Endothelial cell of umbilical vein (primary cell): ENCODE results near the gene ZNF491. TPM values are rescaled to one million over a fixed set of nuclear protein-coding genes. Genes with fewer than 3 reads are reported as not detected.
"Not testable (repeated sequence)": the region's sequence is repeated elsewhere in the genome, so short reads cannot be mapped to it uniquely, and the experiment has no call there.

ENCODE experiments used
- BruUV-seq: library from RNA; stranded (reverse); fragments of 400-500 nt; replicated peaks from 2 replicates; lab custom pipeline; 2021; lab: Mats Ljungman, UMichigan
- CTCF ChIA-PET: fragments of 300-600, 350-600 bp; sonication (Branson Sonifier 250); formaldehyde crosslinking; loops from one replicate; lab custom pipeline; 2021; ENCODE audit warnings: antibody characterized with exemption, inconsistent platforms; lab: Charles Lee
- POLR2A ChIA-PET: fragments of 300-600, 350-600 bp; sonication (Branson Sonifier 250); formaldehyde crosslinking; loops from one replicate; lab custom pipeline; 2021; ENCODE audit warnings: antibody characterized with exemption, inconsistent platforms; lab: Charles Lee
- DNase-seq: peaks from one replicate; pipeline ENCODE4 v3.0.0-alpha.2; 2011; ENCODE audit warnings: low read depth, low spot score
- FAIRE-seq: peaks from 2 replicates; lab custom pipeline; 2011; peaks lifted over from hg19 to GRCh38; lab: Jason Lieb, UNC
- H2AFZ ChIP-seq: 2 replicates; pipeline ENCODE4 v1.6.0; 2012; ENCODE audit warnings: low read depth, low read length, control low read depth, inconsistent platforms
- H3K27ac ChIP-seq: 2 replicates; pipeline ENCODE4 v1.5.1; 2011; ENCODE audit warnings: low read depth, mild to moderate bottlenecking, control low read depth, low read length, moderate library complexity; ENCODE audit not compliant: insufficient read depth
- H3K27me3 ChIP-seq, 2 experiments: 2 replicates each; pipeline versions ENCODE4 v1.6.0 to v1.6.1; 2011; ENCODE audit warnings: low read length in 2 of 2, mixed read lengths in 1 of 2; ENCODE audit not compliant: control insufficient read depth in 2 of 2, insufficient read depth in 2 of 2
- H3K36me3 ChIP-seq, 2 experiments: 2 replicates in 1 of 2; 3 replicates in 1 of 2; pipeline ENCODE4 v1.5.1; 2011; ENCODE audit warnings: low read length in 2 of 2, mild to moderate bottlenecking in 1 of 2, moderate library complexity in 1 of 2; ENCODE audit not compliant: control insufficient read depth in 2 of 2, insufficient read depth in 2 of 2; ENCODE audit errors: extremely low read depth in 1 of 2
- H3K4me1 ChIP-seq: 3 replicates; pipeline ENCODE4 v1.5.1; 2011; ENCODE audit warnings: mild to moderate bottlenecking, low read length; ENCODE audit not compliant: control insufficient read depth, insufficient read depth; ENCODE audit errors: extremely low read depth
- H3K4me2 ChIP-seq: 2 replicates; pipeline ENCODE4 v1.6.1; 2011; ENCODE audit warnings: low read length, control low read depth, mixed read lengths; ENCODE audit not compliant: insufficient read depth
- H3K4me3 ChIP-seq, 3 experiments: fragments of 200-600 bp in 1 of 3; sonication (generic), shearing (Covaris generic) in 1 of 3; replicated peaks in 1 of 3; 2 replicates each; pipeline ENCODE4 v1.5.1; 2011 to 2016; ENCODE audit warnings: control low read depth in 3 of 3, low read length in 3 of 3, mild to moderate bottlenecking in 2 of 3, inconsistent platforms in 1 of 3, low read depth in 1 of 3, moderate library complexity in 1 of 3; ENCODE audit not compliant: insufficient read depth in 1 of 3
- H3K79me2 ChIP-seq: 2 replicates; pipeline ENCODE4 v1.6.0; 2012; ENCODE audit warnings: low read length, inconsistent platforms; ENCODE audit not compliant: control insufficient read depth, insufficient read depth
- H3K9ac ChIP-seq: replicated peaks from 2 replicates; pipeline ENCODE3; 2011; ENCODE audit warnings: low read length, control low read depth; ENCODE audit not compliant: insufficient read depth; ENCODE audit errors: extremely low read depth
- H3K9me1 ChIP-seq: replicated peaks from 3 replicates; pipeline ENCODE4 v1.6.0; 2011; ENCODE audit warnings: mild to moderate bottlenecking, low read length; ENCODE audit not compliant: control insufficient read depth, insufficient read depth; ENCODE audit errors: extremely low read depth
- H3K9me3 ChIP-seq: replicated peaks from 2 replicates; pipeline ENCODE4 v1.5.1; 2012; ENCODE audit warnings: low read length, inconsistent platforms; ENCODE audit not compliant: control insufficient read depth, insufficient read depth
- H4K20me1 ChIP-seq: replicated peaks from 2 replicates; pipeline ENCODE3; 2011; ENCODE audit warnings: mild to moderate bottlenecking, low read length; ENCODE audit not compliant: control insufficient read depth, insufficient read depth; ENCODE audit errors: extremely low read depth
- CTCF ChIP-seq, 2 donors: IDR thresholded peaks; 1 replicate in 1 of 2; 2 replicates in 1 of 2; pipeline ENCODE4 v1.5.1; 2011; ENCODE audit warnings: low read length in 2 of 2, mild to moderate bottlenecking in 2 of 2, moderate library complexity in 2 of 2, control low read depth in 1 of 2, inconsistent platforms in 1 of 2, low read depth in 1 of 2; ENCODE audit not compliant: insufficient read depth in 1 of 2; ENCODE audit errors: extremely low read depth in 1 of 2
- EZH2 ChIP-seq: IDR thresholded peaks from 2 replicates; pipeline ENCODE4 v1.6.1; 2012; ENCODE audit warnings: borderline replicate concordance, low read depth, mild to moderate bottlenecking, moderate library complexity, low read length, inconsistent platforms; ENCODE audit not compliant: severe bottlenecking
- FOS ChIP-seq: IDR thresholded peaks from 2 replicates; pipeline ENCODE4 v1.6.1; 2011; ENCODE audit warnings: mild to moderate bottlenecking, low read length, moderate library complexity, borderline replicate concordance; ENCODE audit not compliant: insufficient read depth
- GATA2 ChIP-seq: IDR thresholded peaks from 2 replicates; pipeline ENCODE4 v1.7.0; 2011; ENCODE audit warnings: low read depth, mild to moderate bottlenecking, moderate library complexity, mixed read lengths, low read length; ENCODE audit not compliant: insufficient read length, insufficient read depth
- JUN ChIP-seq: IDR thresholded peaks from 2 replicates; pipeline ENCODE4 v1.6.1; 2011; ENCODE audit warnings: borderline replicate concordance, low read depth; ENCODE audit not compliant: insufficient read length, insufficient read depth
- MAX ChIP-seq: IDR thresholded peaks from 2 replicates; pipeline ENCODE4 v1.6.1; 2011; ENCODE audit not compliant: insufficient read depth, insufficient read length
- MYC ChIP-seq: IDR thresholded peaks from one replicate; pipeline ENCODE4 v1.6.1; 2011; ENCODE audit warnings: mild to moderate bottlenecking, low read depth, low read length
- POLR2A ChIP-seq: IDR thresholded peaks from 2 replicates; pipeline ENCODE4 v1.6.1; 2012; ENCODE audit warnings: low read depth, mild to moderate bottlenecking, control low read depth, low read length
- POLR2AphosphoS5 ChIP-seq: IDR thresholded peaks from 2 replicates; pipeline ENCODE4 v1.6.1; 2012; ENCODE audit warnings: low read depth, mild to moderate bottlenecking, control low read depth, low read length, moderate library complexity; ENCODE audit not compliant: insufficient read depth
- dilution Hi-C: fragments of 300-500 bp; cut with MboI; formaldehyde crosslinking; loops from one replicate; pipeline ENCODE4 v1.15.0; 2019; ENCODE audit warnings: low sequenced_read_pairs; ENCODE audit not compliant: extremely low pct_ligation_motif_present
- intact Hi-C: fragments of 100-400 bp; cut with micrococcal nuclease; formaldehyde crosslinking; loops from one replicate; pipeline ENCODE4 v1.10.0; 2022
- polyA plus RNA-seq, 4 experiments: library from polyadenylated mRNA; depleted of rRNA in 3 of 4; stranded (reverse) in 3 of 4; unstranded in 1 of 4; fragments of >200 nt; gene quantifications; 2 replicates each; pipeline versions ENCODE4 v1.2.1 to v1.2.3, GENCODE V29; 2011 to 2012; ENCODE audit warnings: missing spikeins in 1 of 4
- total RNA-seq: library from RNA; stranded (reverse); gene quantifications from 2 replicates; pipeline ENCODE4 v1.2.3, GENCODE V29; 2021

Gene ZNF491
- total and polyA plus RNA-seq, 2 donors (not counting 3 experiments of a cell fraction or from before 2014, with no cell fraction given), result 0.55 to 1.1 TPM

- Histone ChIP-seq H3K27ac (no peak overlapping the region), H3K36me3 (no peaks in the 10 kb centered on the region), H3K4me1 (no peaks in the 10 kb centered on the region), H3K9me1 (no peaks in the 10 kb centered on the region), H4K20me1 (no peaks in the 10 kb centered on the region), H3K4me2 (no peak overlapping the region), H3K4me3 (no peak overlapping the region), H3K9me3 (no peaks in the 10 kb centered on the region), H3K27me3 (no peaks in the 10 kb centered on the region), H2AFZ (no peak overlapping the region), H3K9ac (no peak overlapping the region), H3K79me2 (no peaks in the 10 kb centered on the region)
- TF ChIP-seq CTCF (IDR thresholded peaks at IDR 0.05; ENCODE audit: extremely low read depth in 1 of 2, insufficient read depth in 1 of 2, low read depth in 1 of 2, low read length in 2 of 2) (no peak), EZH2 (no peak), POLR2A (no peak), MAX (no peak), POLR2AphosphoS5 (no peak), GATA2 (no peak), MYC (no peak), FOS (no peak), JUN (no peak)
- DNase-seq (no peak), FAIRE-seq (no peak)
- POLR2A ChIA-PET, result interaction anchor here (0.7 kb wide), 1 partner anchor 127 kb away, joined by 4 read pairs; no protein-coding TSS in a partner anchor
- dilution Hi-C loops, result no loop called here
- CTCF ChIA-PET, result no interaction called here
- intact Hi-C loops, result no loop called here
- no TSS peak for BruUV-seq
These were observed 45.4 kb downstream of the ZNF491 start for GRCh38 chr19:11843722-11844121.

- H3K4me3 ChIP-seq, H4K20me1 ChIP-seq, H3K4me1 ChIP-seq, intact Hi-C loops, H3K36me3 ChIP-seq, H3K9me3 ChIP-seq, H3K27ac ChIP-seq, FAIRE-seq, H3K9ac ChIP-seq, H2AFZ ChIP-seq, CTCF ChIA-PET, H3K9me1 ChIP-seq, DNase-seq, H3K27me3 ChIP-seq, dilution Hi-C loops, BruUV-seq, H3K79me2 ChIP-seq, H3K4me2 ChIP-seq, POLR2A ChIA-PET: not testable (repeated sequence)
These were observed 49.3 kb downstream of the ZNF491 start for GRCh38 chr19:11847615-11848014.
